ENCODE measurements around the gene ZXDA.
"Not testable (repeated sequence)": the region's sequence is repeated elsewhere in the genome, so short reads cannot be mapped to it uniquely, and the experiment has no call there.

The ZXDA gene

GRCh38 chrX:57910287-57910912 lies at the start of gene ZXDA:
Gene ZXDA, minus strand, starts transcription at chrX:57910458. Its CDS starts 38 bp downstream, at chrX:57910420.
- not testable (repeated sequence) for DNase-seq

GRCh38 chrX:57952320-57952678 lies 42.0 kb upstream of the ZXDA start:
- no peak for DNase-seq

GRCh38 chrX:57951666-57952319 lies 41.5 kb upstream of the ZXDA start:
- no peak for DNase-seq

- DNase-seq: no peak
Observed at GRCh38 chrX:57933321-57933720, 23.1 kb upstream of the ZXDA start.

GRCh38 chrX:57932266-57932665 lies 22.0 kb upstream of the ZXDA start:
- DNase-seq: no peak

GRCh38 chrX:57930051-57930450 lies 19.8 kb upstream of the ZXDA start:
- DNase-seq: no peak

GRCh38 chrX:57929373-57929772 lies 19.1 kb upstream of the ZXDA start:
- no peak for DNase-seq

- no peak for DNase-seq
Observed at GRCh38 chrX:57925806-57926205, 15.5 kb upstream of the ZXDA start.

GRCh38 chrX:57918750-57919436 lies 8.6 kb upstream of the ZXDA start:
- DNase-seq: no peak

- DNase-seq: no peak
Observed at GRCh38 chrX:57915680-57916079, 5.4 kb upstream of the ZXDA start.

GRCh38 chrX:57909595-57910286 lies 517 bp downstream of the ZXDA start:
- DNase-seq: peak; percentile 55

GRCh38 chrX:57908972-57909594 lies 1.2 kb downstream of the ZXDA start:
- DNase-seq: not testable (repeated sequence)

- no peak for DNase-seq
Observed at GRCh38 chrX:57906790-57907189, 3.5 kb downstream of the ZXDA start.

GRCh38 chrX:57905141-57905540 lies 5.1 kb downstream of the ZXDA start:
- DNase-seq: no peak

- DNase-seq: no peak
Observed at GRCh38 chrX:57904176-57904880, 5.9 kb downstream of the ZXDA start.

GRCh38 chrX:57902633-57903032 lies 7.6 kb downstream of the ZXDA start:
- no peak for DNase-seq

- no peak for DNase-seq
Observed at GRCh38 chrX:57901466-57901865, 8.8 kb downstream of the ZXDA start.

- no peak for DNase-seq
Observed at GRCh38 chrX:57900975-57901374, 9.3 kb downstream of the ZXDA start.

- DNase-seq: no peak
Observed at GRCh38 chrX:57899906-57900305, 10.4 kb downstream of the ZXDA start.

- no peak for DNase-seq
Observed at GRCh38 chrX:57899064-57899463, 11.2 kb downstream of the ZXDA start.

- no peak for DNase-seq
Observed at GRCh38 chrX:57871463-57871862, 38.8 kb downstream of the ZXDA start.
